Breast epithelium (tissue), 3 donors: Measurements from ENCODE around the gene PAPSS2.

Experiments
- POLR2A ChIP-seq: fragments of 450-650 bp; IDR thresholded peaks from one replicate; pipeline ENCODE4 v1.6.1; 2016; ENCODE audit warnings: antibody characterized with exemption, mild to moderate bottlenecking, moderate library complexity
- POLR2AphosphoS5 ChIP-seq, 3 donors: sonication (generic); formaldehyde crosslinking; IDR thresholded peaks; one replicate each; pipeline ENCODE4 v1.6.1; 2017; ENCODE audit warnings: antibody characterized with exemption in 3 of 3
- TF ChIP-seq, protein P1 (sequence below), 3 donors: fragments of 450-650 bp; IDR thresholded peaks; one replicate each; pipeline ENCODE4 v1.5.1; 2016 to 2017; ENCODE audit warnings: antibody characterized with exemption in 3 of 3, mild to moderate bottlenecking in 3 of 3, moderate library complexity in 3 of 3

DNA sequence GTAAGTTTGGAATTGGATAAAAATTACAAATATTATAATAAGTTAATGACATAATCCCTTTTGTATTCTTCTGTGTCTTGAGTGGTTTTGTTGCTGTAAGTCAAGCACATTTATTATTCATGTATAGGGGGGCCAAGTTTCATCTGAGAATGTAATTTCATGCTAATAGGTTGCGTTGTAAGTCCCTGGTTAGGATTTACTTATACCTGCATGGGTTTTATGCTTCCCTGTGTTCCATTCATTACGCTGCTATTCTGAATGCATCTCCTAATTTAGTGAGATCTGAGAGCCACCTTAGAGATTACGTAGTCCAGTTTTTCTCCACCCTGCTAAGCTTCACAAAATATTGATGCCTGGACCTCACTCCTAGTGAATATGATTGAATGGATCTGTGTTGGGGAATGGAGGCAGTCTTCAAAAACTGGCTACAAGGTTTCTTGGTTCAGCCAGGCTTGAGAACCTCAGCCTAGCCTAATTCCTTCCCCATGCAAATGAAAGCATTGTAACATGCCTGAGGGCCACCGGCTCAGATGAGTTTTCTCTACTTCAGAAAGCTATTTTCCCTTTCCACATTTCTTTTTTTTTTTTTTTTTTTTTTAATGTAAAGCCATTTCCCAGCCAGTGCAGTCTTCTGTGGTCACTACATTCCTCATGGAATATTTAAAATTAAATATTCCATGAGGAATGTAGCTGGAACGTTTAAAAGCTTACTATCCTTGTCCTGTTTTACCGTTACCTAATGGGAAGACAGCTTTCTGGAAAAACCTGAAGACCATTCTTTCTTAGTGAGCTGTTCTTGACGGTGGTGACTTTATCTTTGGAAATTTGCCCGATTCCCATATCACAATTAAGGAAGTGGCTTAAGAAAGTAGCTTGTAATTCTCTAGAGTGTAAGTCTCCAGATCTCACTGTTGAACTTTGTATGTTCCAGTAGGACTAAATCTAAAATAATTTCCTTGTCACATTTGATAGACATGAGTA lies 16.0 kb downstream of the PAPSS2 start:
- TF ChIP-seq POLR2AphosphoS5 (IDR thresholded peaks at IDR 0.05) (no peak), POLR2A (no peak)
- TF ChIP-seq, protein P1, sequence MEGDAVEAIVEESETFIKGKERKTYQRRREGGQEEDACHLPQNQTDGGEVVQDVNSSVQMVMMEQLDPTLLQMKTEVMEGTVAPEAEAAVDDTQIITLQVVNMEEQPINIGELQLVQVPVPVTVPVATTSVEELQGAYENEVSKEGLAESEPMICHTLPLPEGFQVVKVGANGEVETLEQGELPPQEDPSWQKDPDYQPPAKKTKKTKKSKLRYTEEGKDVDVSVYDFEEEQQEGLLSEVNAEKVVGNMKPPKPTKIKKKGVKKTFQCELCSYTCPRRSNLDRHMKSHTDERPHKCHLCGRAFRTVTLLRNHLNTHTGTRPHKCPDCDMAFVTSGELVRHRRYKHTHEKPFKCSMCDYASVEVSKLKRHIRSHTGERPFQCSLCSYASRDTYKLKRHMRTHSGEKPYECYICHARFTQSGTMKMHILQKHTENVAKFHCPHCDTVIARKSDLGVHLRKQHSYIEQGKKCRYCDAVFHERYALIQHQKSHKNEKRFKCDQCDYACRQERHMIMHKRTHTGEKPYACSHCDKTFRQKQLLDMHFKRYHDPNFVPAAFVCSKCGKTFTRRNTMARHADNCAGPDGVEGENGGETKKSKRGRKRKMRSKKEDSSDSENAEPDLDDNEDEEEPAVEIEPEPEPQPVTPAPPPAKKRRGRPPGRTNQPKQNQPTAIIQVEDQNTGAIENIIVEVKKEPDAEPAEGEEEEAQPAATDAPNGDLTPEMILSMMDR (IDR thresholded peaks at IDR 0.05): no peak
